H54 (cell line): ENCODE measurements around the gene IGFLR1.

Source experiments
- DNase-seq: peaks from one replicate; pipeline ENCODE4 v3.0.0; 2011; ENCODE audit warnings: low spot score, mixed read lengths; ENCODE audit not compliant: insufficient read length
- FAIRE-seq: peaks from 3 replicates; lab custom pipeline; 2011; peaks lifted over from hg19 to GRCh38; lab: Jason Lieb, UNC
- POLR2A ChIP-seq: IDR thresholded peaks from 2 replicates; pipeline ENCODE4 v1.6.1; 2011; ENCODE audit warnings: low read depth, mild to moderate bottlenecking, low read length

The IGFLR1 gene

DNA sequence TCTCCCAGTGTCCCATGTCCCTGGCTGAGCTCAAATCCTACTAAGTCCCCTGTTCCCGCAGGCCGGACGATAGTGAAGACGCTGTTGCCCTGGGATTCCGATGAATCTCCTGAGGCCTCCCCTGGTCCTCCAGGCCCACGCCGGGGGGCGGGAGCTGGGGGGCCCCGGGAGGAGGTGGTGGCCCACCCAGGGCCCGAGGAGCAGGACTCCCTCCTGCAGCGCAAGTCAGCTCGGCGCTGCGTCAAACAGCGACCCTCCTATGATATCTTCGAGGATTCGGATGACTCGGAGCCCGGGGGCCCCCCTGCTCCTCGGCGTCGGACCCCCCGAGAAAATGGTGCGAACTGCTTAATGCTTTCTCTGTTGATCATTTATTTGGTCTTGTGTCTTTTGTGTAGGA is 18.6 kb downstream of the IGFLR1 start:
- no peak for DNase-seq
- no peak for TF ChIP-seq POLR2A
- FAIRE-seq: no peak

DNA sequence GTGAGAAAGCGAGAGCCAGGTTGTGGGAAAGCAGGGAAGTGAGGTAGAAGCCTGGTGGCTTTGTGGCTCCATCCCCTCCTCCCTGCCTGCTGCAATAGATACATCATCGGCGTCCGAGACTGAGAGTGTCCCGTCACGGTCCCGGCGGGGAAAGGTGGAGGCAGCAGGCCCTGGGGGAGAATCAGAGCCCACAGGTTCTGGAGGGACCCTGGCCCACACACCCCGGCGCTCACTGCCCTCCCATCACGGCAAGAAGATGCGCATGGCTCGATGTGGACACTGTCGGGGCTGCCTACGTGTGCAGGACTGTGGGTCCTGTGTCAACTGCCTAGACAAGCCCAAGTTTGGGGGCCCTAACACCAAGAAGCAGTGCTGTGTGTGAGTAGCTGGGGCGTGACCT is 19.4 kb downstream of the IGFLR1 start:
- FAIRE-seq (no peak), DNase-seq (no peak)
- TF ChIP-seq POLR2A: no peak

DNA sequence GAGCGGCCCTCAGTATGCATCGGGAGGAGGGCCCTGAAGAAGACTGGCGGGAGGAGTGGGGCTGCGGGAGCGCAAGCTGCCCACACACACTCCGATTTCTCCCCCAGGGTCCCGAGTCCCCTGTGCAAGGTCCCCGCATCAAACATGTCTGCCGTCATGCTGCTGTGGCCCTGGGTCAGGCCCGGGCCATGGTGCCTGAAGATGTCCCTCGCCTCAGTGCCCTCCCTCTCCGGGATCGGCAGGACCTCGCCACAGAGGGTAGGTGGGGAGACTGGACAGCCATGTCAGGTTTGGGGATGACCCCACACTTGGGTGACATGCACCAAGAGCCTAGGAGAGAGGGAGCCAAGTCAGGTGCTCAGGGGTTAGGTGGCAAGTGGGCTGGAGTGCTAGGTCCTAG is 19.8 kb downstream of the IGFLR1 start:
- TF ChIP-seq POLR2A: no peak
- FAIRE-seq: no peak

DNA sequence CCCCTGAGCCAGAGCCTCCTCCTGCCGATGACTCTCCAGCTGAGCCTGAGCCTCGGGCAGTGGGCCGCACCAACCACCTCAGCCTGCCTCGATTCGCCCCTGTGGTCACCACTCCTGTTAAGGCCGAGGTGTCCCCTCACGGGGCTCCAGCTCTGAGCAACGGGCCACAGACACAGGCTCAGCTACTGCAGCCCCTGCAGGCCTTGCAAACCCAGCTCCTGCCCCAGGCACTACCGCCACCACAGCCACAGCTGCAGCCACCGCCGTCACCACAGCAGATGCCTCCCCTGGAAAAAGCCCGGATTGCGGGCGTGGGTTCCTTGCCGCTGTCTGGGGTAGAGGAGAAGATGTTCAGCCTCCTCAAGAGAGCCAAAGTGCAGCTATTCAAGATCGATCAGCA is 20.9 kb downstream of the IGFLR1 start:
- FAIRE-seq: no peak
- DNase-seq: no peak

More for the DNA sequence above, 19.8 kb downstream of the IGFLR1 start:
- DNase-seq: no peak

DNA sequence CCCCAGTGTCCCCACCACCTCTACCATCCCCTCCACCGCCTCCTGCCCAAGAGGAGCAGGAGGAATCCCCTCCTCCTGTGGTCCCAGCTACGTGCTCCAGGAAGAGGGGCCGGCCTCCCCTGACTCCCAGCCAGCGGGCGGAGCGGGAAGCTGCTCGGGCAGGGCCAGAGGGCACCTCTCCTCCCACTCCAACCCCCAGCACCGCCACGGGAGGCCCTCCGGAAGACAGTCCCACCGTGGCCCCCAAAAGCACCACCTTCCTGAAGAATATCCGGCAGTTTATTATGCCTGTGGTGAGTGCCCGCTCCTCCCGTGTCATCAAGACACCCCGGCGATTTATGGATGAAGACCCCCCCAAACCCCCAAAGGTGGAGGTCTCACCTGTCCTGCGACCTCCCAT is 21.6 kb downstream of the IGFLR1 start:
- FAIRE-seq (no peak), DNase-seq (no peak)
- TF ChIP-seq POLR2A: no peak

More for the DNA sequence above, 20.9 kb downstream of the IGFLR1 start:
- no peak for TF ChIP-seq POLR2A

DNA sequence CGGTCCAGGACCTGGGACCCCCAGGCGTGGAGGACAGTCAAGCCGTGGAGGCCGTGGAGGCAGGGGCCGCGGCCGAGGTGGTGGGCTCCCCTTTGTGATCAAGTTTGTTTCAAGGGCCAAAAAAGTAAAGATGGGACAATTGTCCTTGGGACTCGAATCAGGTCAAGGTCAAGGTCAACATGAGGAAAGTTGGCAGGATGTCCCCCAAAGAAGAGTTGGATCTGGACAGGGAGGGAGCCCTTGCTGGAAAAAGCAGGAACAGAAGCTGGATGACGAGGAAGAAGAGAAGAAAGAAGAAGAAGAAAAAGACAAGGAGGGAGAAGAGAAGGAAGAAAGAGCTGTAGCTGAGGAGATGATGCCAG is 22.1 kb downstream of the IGFLR1 start:
- DNase-seq: no peak
- no peak for TF ChIP-seq POLR2A
- FAIRE-seq: no peak

DNA sequence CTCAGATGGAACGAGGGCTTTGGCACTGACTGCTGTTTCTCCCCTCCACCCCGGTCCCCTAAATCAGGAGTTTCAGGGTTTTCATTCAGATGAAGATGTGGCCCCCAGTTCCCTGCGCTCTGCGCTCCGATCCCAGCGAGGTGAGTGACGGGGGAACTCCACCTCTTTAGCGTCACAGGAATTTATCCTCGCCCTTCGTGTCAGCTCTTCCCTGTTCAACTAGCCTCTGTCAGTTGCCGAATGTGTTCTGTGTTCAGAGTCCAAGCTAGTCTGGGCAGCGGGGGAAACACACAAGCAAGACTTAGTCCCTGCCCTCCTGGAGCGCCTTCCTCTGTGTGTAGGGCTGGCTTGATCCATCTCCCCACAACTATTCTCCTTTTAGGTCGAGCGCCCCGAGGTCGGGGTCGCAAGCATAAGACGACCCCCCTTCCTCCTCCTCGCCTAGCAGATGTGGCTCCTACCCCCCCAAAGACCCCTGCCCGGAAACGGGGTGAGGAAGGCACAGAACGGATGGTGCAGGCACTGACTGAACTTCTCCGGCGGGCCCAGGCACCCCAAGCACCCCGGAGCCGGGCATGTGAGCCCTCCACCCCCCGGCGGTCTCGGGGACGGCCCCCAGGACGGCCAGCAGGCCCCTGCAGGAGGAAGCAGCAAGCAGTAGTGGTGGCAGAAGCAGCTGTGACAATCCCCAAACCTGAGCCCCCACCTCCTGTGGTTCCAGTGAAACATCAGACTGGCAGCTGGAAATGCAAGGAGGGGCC is 22.7 kb downstream of the IGFLR1 start:
- TF ChIP-seq POLR2A: no peak
- no peak for DNase-seq
- no peak for FAIRE-seq

DNA sequence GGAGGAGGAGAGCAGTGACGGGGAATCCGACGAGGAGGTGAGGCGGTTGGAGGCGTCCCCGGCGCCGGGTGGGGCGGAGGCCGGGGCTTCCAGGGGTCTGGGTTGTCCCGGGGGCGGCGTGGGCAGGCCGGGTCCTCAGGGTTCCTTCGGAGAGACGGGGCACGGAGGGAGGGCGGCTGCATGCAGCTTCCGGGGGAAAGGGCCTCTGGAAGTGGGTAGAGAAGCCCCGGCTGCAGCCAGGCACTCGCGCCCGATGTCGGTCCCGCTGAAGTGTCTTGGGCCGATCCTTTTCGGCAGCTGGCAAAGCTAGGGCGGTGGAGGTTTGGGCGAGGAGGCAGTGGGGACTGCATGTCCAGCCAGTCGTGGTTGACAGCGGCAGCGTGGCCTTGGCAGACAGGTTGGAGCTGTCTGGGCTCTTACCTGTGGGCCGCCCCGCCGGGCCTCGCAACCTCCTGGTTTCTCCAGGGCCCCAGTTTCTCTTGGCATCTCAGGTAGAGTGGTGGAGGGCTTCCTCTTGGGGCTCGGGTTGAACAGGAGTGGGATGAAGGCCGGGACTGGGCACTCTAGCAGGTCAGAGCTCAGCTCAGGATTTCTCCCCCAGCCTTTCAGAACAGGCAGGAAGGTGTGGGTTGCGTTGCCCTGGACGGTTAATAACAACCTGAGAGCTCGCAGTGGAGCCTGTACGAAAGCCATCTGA is 23.8 kb downstream of the IGFLR1 start:
- peak; percentile 67 for DNase-seq
- no peak for TF ChIP-seq POLR2A
- FAIRE-seq: no peak

DNA sequence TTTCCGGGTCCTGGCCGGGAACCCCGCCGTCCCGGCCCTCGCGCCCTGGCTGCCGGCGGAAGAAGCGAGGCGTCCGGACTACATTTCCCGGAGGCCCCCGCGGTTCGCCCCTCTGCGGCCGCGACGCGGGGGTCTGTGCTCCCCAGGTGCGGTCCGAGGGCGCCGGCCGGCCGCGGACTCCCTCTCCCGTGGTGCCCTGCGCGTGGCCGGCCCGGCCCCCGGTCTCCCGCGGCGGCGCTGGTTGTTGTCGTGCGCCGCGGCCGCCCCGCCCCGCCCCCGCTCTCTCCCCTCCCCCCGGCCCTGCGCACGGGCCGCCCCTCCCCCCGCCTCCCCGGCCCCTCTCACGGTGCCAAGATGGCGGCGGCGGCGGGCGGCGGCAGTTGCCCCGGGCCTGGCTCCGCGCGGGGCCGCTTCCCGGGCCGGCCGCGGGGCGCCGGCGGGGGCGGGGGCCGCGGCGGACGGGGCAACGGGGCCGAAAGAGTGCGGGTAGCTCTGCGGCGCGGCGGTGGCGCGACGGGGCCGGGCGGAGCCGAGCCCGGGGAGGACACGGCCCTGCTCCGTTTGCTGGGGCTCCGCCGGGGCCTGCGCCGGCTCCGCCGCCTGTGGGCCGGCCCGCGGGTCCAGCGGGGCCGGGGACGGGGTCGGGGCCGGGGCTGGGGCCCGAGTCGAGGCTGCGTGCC is 24.4 kb downstream of the IGFLR1 start, which contains the start of gene KMT2B:
Gene KMT2B (plus strand): TSS at position 339 of the 680 bp plus-strand sequence. CDS start 16 bp downstream, at position 355.
- peak; percentile 44 for TF ChIP-seq POLR2A
- no peak for FAIRE-seq
- DNase-seq: peak; percentile 100

DNA sequence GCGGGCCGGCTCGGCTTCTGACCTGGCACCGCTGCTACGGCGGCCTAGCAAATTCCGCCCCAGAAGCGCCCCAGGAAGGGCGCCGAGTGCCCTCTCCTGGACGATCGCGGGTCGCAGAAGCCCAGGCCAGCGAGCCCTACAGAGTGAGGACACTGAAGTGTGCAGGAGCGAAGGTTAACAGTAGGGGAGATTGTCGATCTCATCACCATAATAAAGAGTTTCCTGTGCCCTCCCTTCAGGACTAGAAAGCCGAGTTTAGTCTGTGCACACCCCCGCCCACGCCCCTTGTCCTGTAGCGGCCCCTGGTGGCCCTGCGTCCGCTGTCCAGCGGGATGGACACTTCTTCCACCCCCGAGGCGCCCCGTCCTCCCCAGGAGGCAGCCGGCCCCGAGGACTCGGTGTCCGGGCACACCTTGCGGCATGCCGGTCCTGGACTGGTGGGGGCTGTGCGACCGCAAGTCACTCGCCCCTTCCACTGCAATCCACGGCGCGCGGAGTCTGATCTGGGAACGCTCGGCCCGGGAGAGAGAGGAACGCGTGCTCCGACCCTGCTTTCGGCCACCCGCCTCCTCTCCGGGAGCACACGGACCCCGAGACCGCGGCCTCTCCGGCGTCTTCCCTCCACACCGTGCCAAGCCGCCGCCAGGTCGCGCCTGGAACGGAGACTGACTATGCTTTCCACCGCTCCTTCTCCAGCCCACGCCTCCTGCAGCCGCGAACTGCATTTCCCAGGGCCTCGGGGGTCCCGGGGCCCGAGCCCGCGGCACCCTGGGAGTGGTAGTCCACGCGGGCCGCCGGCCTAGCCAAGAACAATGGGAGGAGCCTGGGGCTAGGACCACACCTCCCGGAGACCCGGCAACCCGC is 25.2 kb downstream of the IGFLR1 start:
- peak; percentile 43; the same call in 1 of the 2 replicates for TF ChIP-seq POLR2A
- FAIRE-seq (no peak), DNase-seq (peak; percentile 99)

DNA sequence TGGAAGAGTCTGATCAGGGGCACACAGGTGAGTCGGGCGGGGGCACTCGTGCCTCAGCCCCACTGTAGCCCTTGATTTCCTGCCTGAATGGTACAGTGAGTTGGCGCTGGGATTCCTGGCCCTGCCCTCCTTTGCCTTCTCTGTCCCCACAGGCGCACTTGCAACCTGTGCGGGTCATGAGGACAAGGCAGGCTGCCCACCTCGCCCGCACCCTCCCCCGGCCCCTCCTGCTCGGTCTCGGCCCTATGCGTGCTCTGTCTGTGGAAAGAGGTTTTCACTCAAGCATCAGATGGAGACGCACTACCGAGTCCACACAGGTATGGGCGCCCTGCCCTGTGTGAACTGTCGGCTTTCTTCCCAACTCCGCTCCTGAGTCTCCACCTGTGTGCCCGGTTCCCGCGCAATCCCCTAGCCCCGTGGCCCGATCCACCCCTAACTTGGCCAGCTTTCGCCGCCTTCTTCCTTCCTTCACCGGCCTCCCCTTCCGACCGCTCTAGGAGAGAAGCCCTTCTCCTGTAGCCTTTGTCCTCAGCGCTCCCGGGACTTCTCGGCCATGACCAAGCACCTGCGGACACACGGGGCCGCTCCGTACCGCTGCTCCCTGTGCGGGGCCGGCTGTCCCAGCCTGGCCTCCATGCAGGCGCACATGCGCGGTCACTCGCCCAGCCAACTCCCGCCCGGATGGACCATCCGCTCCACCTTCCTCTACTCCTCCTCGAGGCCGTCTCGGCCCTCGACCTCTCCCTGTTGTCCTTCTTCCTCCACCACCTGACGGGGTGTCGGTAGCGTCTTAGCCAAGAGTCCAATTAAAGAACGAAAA is 26.1 kb downstream of the IGFLR1 start:
- peak; percentile 44 for TF ChIP-seq POLR2A
- DNase-seq (peak; percentile 57), FAIRE-seq (no peak)

DNA sequence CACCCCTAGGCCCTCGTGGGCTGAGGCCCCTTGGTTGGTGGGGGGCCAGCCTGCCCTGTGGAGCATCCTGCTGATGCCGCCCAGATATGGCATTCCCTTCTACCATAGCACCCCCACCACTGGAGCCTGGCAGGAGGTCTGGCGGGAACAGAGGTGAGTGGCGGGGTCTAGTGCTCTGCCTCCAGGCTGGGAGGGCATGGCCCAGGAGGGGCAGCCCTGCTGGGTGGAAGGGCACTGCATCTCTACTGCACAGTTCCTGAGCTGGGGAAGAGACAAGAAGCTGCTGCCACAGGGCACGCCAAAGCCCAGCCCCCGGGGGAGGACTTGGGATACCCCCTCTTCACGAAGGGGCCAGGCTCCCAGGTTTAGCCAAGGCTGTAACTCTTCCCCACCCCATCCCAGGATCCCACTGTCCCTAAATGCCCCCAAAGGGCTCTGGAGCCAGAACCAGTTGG is 26.9 kb downstream of the IGFLR1 start:
- no peak for TF ChIP-seq POLR2A
- FAIRE-seq (no peak), DNase-seq (no peak)
